Activated gamma-delta T cell treated with anti-CD3 and anti-CD28 coated beads, Interleukin-2, amount 50 U/mL, for 16 hours (primary cell): ENCODE results near the gene FAM222B.
"Not testable (repeated sequence)": the region's sequence is repeated elsewhere in the genome, so short reads cannot be mapped to it uniquely, and the experiment has no call there.

Source experiments
- DNase-seq: peaks from one replicate; pipeline ENCODE4 v3.0.0-alpha.2; 2020; ENCODE audit warnings: low read depth

FAM222B gene

GRCh38 chr17:28726627-28727491 is 115.7 kb downstream of the FAM222B start:
- peak; percentile 87 for DNase-seq

GRCh38 chr17:28726226-28726626 is 116.4 kb downstream of the FAM222B start, which contains the start of gene TLCD1:
TLCD1 (minus strand) TSS chr17:28726233; CDS start chr17:28726097, 136 bp downstream.
- peak; percentile 48 for DNase-seq

DNA sequence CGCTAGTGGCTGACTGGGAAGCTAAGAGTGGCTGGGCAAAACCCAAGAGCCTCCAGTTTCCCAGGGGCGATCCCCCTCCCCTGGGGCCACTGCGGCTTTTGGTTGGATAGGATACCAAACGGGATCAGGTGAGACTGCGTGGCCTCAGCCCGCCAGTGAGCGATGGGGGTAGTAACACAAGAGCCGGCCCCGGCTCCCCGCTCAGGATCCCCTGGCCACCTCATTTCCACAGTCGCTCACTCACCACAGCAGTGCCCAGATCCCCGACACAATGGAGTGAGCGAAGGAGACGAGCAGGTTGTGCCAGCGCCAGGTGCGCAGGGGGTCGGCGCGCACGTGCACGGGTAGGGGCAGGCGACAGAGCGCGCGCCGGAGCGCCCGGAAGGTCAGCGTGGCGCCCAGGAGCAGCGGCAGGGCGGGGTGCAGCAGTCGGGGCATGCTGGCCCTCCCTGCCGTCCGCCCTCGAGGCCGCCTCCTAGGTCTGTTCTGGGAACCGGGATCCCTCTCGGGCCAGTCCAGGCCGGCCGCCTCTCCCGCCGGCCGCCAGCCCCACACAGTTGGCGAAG is 116.8 kb downstream of the FAM222B start:
- no peak for DNase-seq

DNA sequence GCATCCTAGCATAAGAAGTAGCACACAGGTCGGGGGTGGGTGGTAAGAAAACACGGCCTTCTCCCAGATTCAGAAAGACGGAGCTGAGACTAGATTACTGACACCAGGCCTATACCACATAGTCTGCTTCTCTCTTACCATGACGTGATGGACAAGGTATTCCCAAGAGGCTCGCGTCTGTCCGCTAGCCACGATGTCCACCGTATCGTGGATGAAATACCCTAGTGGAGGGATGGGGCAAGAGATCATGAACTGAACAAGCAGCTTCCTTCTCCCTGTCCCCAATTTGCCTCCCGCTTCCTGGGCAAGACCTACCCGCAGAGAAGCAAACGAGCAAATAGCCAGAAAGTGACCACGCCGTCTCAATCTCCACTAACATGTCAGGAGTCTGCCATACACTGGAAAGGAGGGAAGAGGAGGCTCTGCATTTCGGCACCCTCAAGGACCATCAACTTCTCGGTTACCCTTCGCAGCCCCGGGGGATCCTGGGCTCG is 117.4 kb downstream of the FAM222B start:
- DNase-seq = no peak

DNA sequence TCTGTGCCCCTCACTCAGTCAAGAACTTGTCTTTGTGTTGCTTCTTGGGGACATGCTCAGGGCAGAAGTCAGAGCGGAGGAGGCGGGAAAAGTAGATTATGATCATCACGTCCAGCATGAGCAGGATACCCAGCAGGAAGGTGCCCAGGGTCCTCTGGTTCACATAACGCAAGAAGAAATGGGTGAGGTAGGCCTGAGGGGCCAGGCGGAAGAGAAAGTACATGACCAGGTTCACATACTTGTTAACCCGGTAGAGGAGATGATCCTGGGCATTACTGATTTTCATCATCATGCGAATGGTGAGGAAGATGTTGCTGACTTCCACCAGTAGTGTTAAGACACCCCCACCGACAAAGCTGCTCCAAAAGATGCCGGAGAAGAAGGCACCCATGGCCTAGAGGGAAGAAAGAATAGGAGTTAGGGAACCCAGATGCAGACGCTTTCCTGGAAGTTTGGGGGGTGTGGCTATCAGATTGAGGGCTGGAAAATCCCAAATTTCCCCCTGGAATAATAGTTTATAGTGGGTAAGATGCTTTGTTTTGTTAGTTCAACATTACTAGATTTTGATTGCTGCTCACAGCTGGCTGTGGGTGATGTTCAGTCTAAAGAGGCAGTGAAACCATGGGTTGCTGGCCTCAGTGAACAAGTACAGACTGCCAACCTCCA is 118.0 kb downstream of the FAM222B start:
- DNase-seq = no peak

DNA sequence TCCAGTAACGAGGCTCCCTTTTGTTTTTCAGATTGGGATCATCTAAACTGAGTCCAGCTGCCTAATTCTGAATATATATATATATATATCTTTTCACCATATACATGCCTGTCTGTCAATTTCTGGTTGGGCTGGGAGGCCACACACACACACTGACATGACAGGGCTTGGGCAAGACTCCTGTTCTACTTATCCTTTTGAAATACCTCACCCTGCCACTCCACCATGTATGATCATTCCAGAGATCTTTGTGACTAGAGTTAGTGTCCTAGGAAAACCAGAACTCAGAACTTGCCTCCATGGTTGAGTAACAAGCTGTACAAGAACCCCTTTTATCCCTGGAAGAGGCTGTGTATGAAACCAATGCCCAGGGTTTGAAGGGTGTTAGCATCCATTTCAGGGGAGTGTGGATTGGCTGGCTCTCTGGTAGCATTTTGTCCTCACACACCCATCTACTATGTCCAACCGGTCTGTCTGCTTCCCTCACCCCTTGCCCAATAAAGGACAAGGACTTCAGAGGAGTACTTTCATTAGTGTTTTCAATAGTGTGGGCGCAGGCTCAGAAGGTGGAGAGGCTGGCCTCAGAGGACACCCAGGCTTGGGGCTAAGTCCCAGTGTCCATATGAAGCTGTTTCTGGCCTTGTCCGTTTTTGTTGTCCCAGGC is 118.6 kb downstream of the FAM222B start:
- DNase-seq = not testable (repeated sequence)

DNA sequence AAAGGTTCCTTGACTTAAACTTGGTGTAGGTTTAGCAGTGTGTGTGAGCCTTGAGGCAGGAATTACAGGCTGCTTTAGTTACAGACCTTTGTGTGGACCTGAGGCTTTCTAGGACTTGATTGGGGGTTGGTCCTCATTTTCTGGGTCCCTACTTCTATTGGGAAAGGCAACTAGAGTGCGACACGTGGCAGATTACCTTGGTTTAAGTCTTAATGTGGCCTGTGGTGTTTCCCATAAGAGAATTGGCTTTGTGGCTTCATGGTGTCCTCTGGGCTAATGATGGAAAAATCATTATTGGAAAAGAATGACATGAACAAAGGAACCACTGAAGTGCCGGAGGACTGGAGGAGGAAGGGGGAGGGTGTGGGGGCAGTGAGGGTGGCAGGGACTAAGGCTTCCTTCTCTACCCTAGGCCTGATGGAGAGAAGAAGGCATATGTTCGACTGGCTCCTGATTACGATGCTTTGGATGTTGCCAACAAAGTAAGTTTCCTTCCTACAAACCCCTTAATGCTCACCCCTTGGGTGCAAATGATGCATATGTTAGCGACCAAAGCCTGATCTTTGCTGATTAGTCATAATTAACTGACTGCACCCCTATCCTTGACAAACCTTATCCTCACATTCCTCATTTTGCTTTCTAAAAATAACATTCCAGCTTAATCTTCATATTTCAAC is 119.3 kb downstream of the FAM222B start:
- no peak for DNase-seq

DNA sequence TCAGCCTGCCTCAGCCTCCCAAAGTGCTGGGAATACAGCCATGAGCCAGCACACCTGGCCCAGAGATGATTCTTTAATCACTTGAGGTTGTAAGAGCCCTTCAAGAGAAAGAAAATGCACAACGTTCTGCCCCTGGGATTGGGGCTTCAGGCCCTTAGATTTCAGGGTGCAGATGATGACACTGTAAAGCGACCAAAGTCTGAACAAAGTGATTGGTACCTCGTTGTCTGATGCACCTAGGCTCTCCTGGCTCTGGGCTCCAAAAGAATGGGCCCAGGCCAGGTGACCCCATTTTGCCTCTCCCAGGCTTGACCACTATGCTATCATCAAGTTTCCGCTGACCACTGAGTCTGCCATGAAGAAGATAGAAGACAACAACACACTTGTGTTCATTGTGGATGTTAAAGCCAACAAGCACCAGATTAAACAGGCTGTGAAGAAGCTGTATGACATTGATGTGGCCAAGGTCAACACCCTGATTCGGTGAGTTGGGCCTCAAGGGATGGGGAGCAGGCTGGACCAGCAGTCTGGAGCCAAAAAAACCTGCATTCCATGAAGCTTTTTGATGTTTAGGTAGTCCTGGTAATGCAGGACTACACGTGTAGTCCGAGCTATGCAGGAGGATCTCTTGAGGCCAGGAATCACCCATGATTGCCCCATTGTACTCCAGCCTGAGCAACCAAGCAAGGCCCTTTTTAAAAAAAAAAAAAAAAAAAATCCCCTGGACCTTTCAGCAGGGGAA is 120.0 kb downstream of the FAM222B start:
- no peak for DNase-seq

DNA sequence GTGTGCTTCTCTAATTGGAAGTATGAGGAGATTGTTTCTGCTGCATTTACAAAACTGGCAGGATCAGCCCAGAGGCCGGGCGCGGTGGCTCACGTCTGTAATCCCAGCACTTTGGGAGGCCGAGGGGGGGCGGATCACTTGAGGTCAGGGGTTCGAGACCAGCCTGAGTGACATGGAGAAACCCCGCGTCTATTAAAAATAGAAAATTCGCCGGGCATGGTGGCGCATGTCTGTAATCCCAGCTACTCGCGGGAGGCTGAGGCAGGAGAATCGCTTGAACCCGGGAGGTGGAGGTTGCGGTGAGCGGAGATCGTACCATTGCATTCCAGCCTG is 121.6 kb downstream of the FAM222B start:
- DNase-seq = not testable (repeated sequence)

GRCh38 chr17:28720247-28720996 is 122.2 kb downstream of the FAM222B start:
- no peak for DNase-seq

DNA sequence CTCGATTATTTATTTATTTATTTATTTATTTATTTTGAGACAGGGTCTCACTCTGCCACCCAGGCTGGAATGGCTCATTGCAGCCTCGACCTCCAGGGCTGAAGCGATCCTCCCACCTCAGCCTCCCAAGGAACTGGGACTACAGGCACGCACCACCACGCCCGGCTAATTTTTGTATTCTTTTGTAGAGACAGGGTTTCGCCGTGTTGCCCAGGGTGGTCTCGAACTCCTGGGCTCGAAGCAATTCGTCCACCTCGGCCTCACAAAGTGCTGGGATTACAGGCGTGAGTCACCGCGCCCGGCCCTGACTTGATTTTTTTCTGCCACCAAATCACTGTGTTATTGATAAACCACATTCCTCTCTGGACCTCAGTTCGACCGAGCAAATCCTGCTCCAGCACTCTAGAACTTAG is 123.6 kb downstream of the FAM222B start:
- no peak for DNase-seq

DNA sequence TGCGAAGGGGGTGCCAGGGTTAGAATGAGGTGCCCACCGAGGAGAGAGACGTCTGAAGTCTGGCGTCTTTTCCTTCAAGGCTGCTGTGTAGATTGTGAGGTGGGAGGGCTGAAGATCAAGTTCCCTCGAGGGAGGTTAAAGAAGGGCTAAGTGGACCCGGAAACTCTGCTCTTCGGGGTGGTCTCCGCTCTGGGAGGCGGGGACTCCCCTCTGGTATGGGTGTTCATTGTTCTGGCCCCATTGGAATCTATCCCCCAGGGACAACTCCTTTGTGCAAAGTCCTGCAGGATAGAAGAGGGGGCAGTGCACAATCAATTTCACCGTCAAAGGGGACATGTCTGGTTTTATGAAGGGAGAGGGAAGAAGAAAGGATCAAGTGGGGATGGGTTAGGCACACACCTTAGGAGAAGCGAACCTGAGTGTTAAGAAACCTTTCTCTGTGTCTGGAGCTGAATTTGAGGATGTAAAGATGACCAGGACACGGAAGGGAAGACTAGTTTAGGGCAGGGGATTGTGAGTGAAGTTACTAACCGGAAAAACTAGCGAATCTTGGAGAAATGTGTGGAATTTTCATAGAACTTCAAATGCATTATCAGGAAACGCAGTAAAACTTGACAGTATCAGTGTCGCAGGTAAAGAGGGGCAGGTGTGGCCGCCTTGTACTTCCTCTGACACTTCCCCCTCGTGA is 124.1 kb downstream of the FAM222B start:
- no peak for DNase-seq

DNA sequence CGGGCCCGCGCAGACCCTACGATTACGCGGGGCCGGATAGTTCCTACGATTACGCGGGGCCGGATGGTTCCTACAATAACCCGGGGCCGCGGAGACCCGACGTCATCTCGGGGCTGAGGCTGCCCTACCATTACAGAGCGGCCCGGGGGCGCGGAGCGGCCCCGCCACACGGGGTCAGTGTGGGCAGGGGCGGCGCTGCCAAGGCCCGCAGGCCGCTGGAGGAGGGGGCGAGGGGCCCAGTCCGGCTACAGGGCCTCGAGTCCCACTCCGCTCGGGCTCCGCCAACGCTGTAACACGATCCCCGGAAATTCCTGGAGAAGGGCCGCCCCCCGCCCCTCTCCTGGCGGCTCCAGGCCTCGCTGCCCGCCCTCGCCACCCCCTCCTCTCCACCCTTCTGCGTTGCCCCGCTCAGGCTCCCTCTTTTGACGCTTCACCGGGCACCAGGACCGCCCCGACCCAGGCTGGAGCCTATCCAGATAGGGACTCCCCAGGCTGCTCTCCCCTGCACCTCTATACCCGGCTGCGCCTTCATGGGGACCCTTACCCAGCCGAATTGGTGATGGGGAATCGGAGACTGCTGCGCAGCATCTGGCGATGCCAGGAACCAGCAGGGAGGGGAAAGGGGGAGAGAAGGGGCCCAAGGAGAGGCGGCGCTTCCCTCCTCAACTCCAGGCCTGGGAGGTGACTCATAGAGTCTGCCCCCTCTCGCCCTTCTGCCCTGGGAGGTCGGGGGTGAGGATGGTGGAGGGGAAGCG is 124.8 kb downstream of the FAM222B start, which contains the start of gene RAB34:
TSS of gene RAB34 (minus strand) at position 291 of the 755 bp plus-strand sequence. CDS start 602 bp downstream, outside the sequence.
- no peak for DNase-seq

- no peak for DNase-seq
Measured at GRCh38 chr17:28716740-28717577, 125.6 kb downstream of the FAM222B start.

DNA sequence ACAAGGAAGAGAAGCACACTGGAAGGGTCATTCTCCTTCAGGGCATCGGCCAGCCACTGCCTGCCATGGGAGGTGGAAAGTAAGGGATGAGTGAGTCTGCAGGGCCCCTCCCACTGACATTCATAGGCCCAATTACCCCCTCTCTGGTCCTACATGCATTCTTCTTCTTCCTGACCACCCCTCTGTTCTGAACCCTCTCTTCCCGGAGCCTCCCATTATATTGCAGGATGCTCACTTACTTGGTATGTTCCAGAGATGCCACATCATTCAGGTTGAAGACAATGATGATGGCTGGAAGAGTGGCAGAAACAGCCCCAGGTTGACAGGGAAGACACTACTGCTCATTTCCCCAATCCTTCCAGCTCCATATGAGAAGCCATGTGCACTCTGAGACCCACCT is 127.4 kb downstream of the FAM222B start:
- no peak for DNase-seq

DNA sequence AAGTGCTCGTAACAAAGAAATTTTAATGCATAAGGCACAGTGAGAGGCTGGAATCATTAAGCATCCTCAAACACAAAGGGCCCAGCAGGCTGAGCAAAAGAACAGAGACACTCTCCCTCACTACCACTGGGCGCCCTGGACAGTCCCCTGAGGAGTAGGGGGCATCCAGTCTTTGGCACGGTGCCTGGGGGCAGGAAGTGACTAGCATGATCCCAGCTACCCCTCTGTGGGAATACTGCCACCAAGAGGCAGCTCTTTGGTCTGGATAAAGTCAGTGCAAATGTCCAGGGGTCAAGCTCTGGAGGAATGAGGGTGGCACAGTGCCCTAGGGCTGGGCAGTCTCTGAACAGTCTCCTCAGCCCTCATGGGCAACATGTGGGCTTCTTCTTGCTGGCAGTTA is 128.3 kb downstream of the FAM222B start:
- DNase-seq = no peak

DNA sequence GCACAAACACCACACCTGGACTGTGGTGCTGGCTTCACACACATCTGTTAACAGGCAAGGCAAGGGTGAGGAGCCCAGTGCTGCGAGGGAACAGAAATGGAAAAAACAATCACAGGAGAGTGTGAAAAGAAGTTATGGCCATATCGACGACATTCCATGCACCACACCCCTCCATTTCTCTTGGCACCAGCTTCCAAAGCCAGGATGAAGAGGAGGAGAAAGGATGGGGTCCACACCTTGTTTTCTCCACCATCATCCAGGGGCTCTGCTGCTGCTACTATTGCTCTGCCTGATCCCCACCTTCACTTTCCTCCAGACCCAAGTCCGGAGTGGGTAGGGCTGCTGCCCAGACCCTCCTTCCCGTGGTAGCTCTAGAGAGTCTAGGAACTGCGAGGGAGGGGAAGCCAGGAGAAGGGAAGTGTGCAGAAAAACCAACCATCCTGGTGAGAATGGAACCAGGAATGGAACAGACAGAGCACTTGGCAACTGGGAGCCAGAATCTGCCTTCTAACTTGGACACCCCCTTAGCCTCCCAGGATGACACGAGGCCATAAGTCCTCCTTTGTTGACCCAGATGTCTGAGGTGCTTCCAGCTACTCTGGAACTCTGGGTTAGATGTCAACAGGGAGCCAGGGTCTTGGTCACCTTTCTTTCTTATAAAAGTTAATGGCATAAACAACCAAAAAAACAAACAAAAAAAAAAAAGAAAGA is 129.7 kb downstream of the FAM222B start:
- DNase-seq = no peak
